ENCODE data around the gene DLG1. TPM values are rescaled to one million over a fixed set of nuclear protein-coding genes. Genes with fewer than 3 reads are reported as not detected.

DLG1 gene
- total and polyA plus RNA-seq, 4 donors = 12.7 to 51.2 (median 22.3) TPM

DNA sequence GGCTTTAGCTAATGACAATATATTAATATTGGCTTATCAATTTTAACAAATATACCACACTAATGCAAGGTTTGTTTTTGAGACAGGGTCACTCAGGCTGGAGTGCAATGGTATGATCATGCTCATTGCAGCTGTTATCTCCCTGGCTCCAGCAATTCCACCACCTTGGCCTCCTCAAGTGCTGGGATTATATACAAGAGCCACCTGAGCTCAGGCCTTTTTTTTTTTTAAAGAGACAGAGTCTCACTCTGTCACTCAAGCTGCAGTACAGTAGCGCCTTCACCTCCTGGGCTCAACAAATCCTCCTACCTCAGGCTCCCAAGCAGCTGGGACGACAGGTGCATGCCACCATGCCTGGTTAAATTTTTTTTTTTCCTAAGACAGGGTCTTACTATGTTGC lies 11.7 kb downstream of the DLG1 start:
- Histone ChIP-seq H3K9me3 (ENCODE audit: control insufficient read depth in 4 of 4, low read length in 3 of 4) (no peaks in the 10 kb centered on the region), H3K27me3 (ENCODE audit: control insufficient read depth in 4 of 4, insufficient read depth in 4 of 4, low read length in 3 of 4) (no peaks in the 10 kb centered on the region), H3K36me3 (ENCODE audit: control insufficient read depth in 4 of 4, insufficient read depth in 3 of 4, low read depth in 1 of 4, low read length in 3 of 4) (peaks cover 4 to 27% (median 17%) of the 10 kb centered on the region in 4 donors), H3K27ac (ENCODE audit: low read depth in 1 of 2, low read length in 2 of 2) (no peak overlapping the region), H3K4me3 (ENCODE audit: low read depth in 1 of 3, low read length in 3 of 3) (no peak overlapping the region), H3K4me1 (ENCODE audit: control insufficient read depth in 4 of 4, insufficient read depth in 4 of 4, low read length in 3 of 4) (no peaks in the 10 kb centered on the region), H3K9ac (ENCODE audit: low read depth in 1 of 2, low read length in 2 of 2) (no peak overlapping the region)
- DNase-seq (ENCODE audit: low spot score) = no peak
- 98% methylated on average over 2 of the region's 2 CpGs for WGBS
- TF ChIP-seq HNF4A (conservative IDR thresholded peaks at IDR 0.05) (no peak), HNF4G (IDR thresholded peaks at IDR 0.05) (no peak)

DNA sequence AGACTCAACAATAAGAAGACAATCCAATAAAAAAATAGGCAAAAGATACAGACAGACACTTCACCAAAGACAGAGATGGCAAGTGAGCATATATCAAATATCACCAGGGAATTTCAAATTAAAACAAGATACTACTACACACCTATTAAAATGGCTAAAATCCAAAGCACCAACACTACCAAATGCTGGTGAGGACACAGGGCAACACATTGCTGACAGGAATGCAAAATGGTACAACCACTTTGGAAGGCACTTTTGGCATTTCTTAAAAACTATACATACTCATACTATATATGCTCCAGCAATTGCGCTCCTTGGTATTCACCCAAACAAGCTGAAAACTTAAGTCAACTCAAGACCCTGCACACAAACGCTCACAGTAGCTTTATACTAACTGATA lies 12.9 kb downstream of the DLG1 start:
- Histone ChIP-seq H3K27ac (ENCODE audit: low read depth in 1 of 2, low read length in 2 of 2) (no peak overlapping the region), H3K9ac (ENCODE audit: low read depth in 1 of 2, low read length in 2 of 2) (no peak overlapping the region), H3K4me1 (ENCODE audit: control insufficient read depth in 4 of 4, insufficient read depth in 4 of 4, low read length in 3 of 4) (no peaks in the 10 kb centered on the region), H3K27me3 (ENCODE audit: control insufficient read depth in 4 of 4, insufficient read depth in 4 of 4, low read length in 3 of 4) (no peaks in the 10 kb centered on the region), H3K4me3 (ENCODE audit: low read depth in 1 of 3, low read length in 3 of 3) (no peak overlapping the region), H3K9me3 (ENCODE audit: control insufficient read depth in 4 of 4, low read length in 3 of 4) (no peaks in the 10 kb centered on the region), H3K36me3 (ENCODE audit: control insufficient read depth in 4 of 4, insufficient read depth in 3 of 4, low read depth in 1 of 4, low read length in 3 of 4) (peaks cover 4 to 30% (median 23%) of the 10 kb centered on the region in 4 donors)
- WGBS = 97% methylated on average over 2 of the region's 2 CpGs
- no peak for TF ChIP-seq NR2F2 (IDR thresholded peaks at IDR 0.05)
- no peak for TF ChIP-seq FOXA2 (IDR thresholded peaks at IDR 0.05)
- no peak for TF ChIP-seq RXRA (IDR thresholded peaks at IDR 0.05)
- TF ChIP-seq EGR1 (IDR thresholded peaks at IDR 0.05; ENCODE audit: low read depth in 2 of 2) = no peak
- TF ChIP-seq ZBTB33 (IDR thresholded peaks at IDR 0.05) = no peak
- no peak for TF ChIP-seq HNF4G (IDR thresholded peaks at IDR 0.05)
- TF ChIP-seq YY1 (IDR thresholded peaks at IDR 0.05) = no peak
- no peak for TF ChIP-seq FOXA1 (IDR thresholded peaks at IDR 0.05)
- TF ChIP-seq MAX (IDR thresholded peaks at IDR 0.05) = no peak
- no peak for TF ChIP-seq ATF3 (IDR thresholded peaks at IDR 0.05)
- no peak for TF ChIP-seq REST (IDR thresholded peaks at IDR 0.05)
- no peak for TF ChIP-seq JUND (IDR thresholded peaks at IDR 0.05)
- no peak for TF ChIP-seq SP1 (IDR thresholded peaks at IDR 0.05)
- TF ChIP-seq, protein P1, sequence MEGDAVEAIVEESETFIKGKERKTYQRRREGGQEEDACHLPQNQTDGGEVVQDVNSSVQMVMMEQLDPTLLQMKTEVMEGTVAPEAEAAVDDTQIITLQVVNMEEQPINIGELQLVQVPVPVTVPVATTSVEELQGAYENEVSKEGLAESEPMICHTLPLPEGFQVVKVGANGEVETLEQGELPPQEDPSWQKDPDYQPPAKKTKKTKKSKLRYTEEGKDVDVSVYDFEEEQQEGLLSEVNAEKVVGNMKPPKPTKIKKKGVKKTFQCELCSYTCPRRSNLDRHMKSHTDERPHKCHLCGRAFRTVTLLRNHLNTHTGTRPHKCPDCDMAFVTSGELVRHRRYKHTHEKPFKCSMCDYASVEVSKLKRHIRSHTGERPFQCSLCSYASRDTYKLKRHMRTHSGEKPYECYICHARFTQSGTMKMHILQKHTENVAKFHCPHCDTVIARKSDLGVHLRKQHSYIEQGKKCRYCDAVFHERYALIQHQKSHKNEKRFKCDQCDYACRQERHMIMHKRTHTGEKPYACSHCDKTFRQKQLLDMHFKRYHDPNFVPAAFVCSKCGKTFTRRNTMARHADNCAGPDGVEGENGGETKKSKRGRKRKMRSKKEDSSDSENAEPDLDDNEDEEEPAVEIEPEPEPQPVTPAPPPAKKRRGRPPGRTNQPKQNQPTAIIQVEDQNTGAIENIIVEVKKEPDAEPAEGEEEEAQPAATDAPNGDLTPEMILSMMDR (IDR thresholded peaks at IDR 0.05; ENCODE audit: low read depth, low read length, missing input control) = no peak
- no peak for TF ChIP-seq RAD21 (IDR thresholded peaks at IDR 0.05)
- TF ChIP-seq HNF4A (conservative IDR thresholded peaks at IDR 0.05) = no peak
- TF ChIP-seq GABPA (IDR thresholded peaks at IDR 0.05 in 1 of 2, conservative IDR thresholded peaks at IDR 0.05 in 1 of 2) = no peak
- no peak for DNase-seq (ENCODE audit: low spot score)

Measured in liver (tissue), 9 donors.